HCT116 (cell line): Measurements from ENCODE around the gene IL3RA.
"Not testable (repeated sequence)": the region's sequence is repeated elsewhere in the genome, so short reads cannot be mapped to it uniquely, and the experiment has no call there.

ENCODE experiments used
- CTCF ChIP-seq, 3 experiments: fragments of 200-600 bp in 1 of 3; sonication (generic) in 1 of 3; IDR thresholded peaks in 2 of 3; conservative IDR thresholded peaks in 1 of 3; 2 replicates each; pipeline ENCODE4 v1.5.1; 2012 to 2017; ENCODE audit warnings: low read depth in 2 of 3, low read length in 2 of 3, antibody characterized with exemption in 1 of 3, borderline replicate concordance in 1 of 3, control low read depth in 1 of 3, mild to moderate bottlenecking in 1 of 3, mixed read lengths in 1 of 3, mixed run types in 1 of 3, moderate library complexity in 1 of 3; ENCODE audit not compliant: insufficient read depth in 1 of 3
- EZH2 ChIP-seq: fragments of 200-600 bp; sonication (generic); IDR thresholded peaks from 2 replicates; pipeline ENCODE4 v1.6.1; 2017; ENCODE audit warnings: antibody characterized with exemption, mixed run types
- YY1 ChIP-seq: IDR thresholded peaks from 2 replicates; pipeline ENCODE4 v1.6.1; 2011; ENCODE audit warnings: low read length, low read depth, moderate library complexity, mild to moderate bottlenecking; ENCODE audit not compliant: insufficient replicate concordance; ENCODE audit errors: extremely low read depth

DNA sequence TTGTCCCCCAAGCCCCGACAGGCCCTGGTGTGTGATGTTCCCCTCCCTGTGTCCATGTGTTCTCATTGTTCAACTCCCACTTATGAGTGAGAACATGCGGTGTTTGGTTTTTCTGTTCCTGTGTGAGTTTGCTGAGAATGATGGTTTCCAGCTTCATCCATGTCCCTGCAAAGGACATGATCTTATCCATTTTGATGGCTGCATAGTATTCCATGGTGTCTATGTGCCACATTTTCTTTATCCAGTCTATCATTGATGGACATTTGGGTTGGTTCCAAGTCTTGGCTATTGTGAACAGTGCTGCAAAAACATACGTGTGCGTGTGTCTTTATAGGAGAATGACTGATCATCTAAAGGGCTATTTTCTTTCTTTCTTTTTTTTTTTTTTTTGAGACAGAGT lies 4.2 kb upstream of the IL3RA start:
- not testable (repeated sequence) for TF ChIP-seq CTCF (IDR thresholded peaks at IDR 0.05 in 2 of 3, conservative IDR thresholded peaks at IDR 0.05 in 1 of 3; ENCODE audit: borderline replicate concordance in 1 of 3, insufficient read depth in 1 of 3, low read depth in 2 of 3, low read length in 2 of 3); EZH2; YY1
